GM21786 (cell line): ENCODE measurements around the gene TRIM69.

ENCODE experiments used
- ATAC-seq: cut with Tn5 transposase; IDR thresholded peaks from one replicate; pipeline ENCODE4 v1.9.1; 2021; ENCODE audit not compliant: unreplicated experiment

TRIM69 gene

GRCh38 chr15:44802336-44802735, 66.0 kb downstream of the TRIM69 start:
- ATAC-seq, result no peak

- ATAC-seq, result no peak
These were observed 68.1 kb downstream of the TRIM69 start for GRCh38 chr15:44804298-44805046.

GRCh38 chr15:44808557-44808956, 72.2 kb downstream of the TRIM69 start:
- no peak for ATAC-seq

- ATAC-seq, result no peak
These were observed 73.9 kb downstream of the TRIM69 start for GRCh38 chr15:44810237-44810636.

GRCh38 chr15:44811337-44811736, 75.0 kb downstream of the TRIM69 start:
- no peak for ATAC-seq

GRCh38 chr15:44812029-44812517, 75.7 kb downstream of the TRIM69 start:
- no peak for ATAC-seq

GRCh38 chr15:44813231-44813630, 76.9 kb downstream of the TRIM69 start:
- ATAC-seq, result no peak
